Activated naive CD4-positive, alpha-beta T cell treated with anti-CD3 and anti-CD28 coated beads, Interleukin-2, amount 50 U/mL, for 72 hours (primary cell): ENCODE data around the gene RNF220. TPM values are rescaled to one million over a fixed set of nuclear protein-coding genes. Genes with fewer than 3 reads are reported as not detected.

ENCODE experiments used
- ATAC-seq, 2 donors: fragments of 150-1000 bp; cut with Tn5 transposase; 2 replicates each; pipeline ENCODE4 v1.10.0; 2021; ENCODE audit warnings: mild to moderate bottlenecking in 2 of 2, moderate library complexity in 2 of 2
- DNase-seq, 2 donors: peaks; one replicate each; pipeline ENCODE4 v3.0.0; 2021 to 2022; ENCODE audit warnings: low spot score in 2 of 2
- H3K27ac Mint-ChIP-seq, 2 donors: one replicate each; pipeline ENCODE4 v1.8.0; 2022; ENCODE audit warnings: mild to moderate bottlenecking in 2 of 2, mixed read lengths in 2 of 2
- H3K36me3 Mint-ChIP-seq, 2 donors: one replicate each; pipeline ENCODE4 v1.8.0; 2022; ENCODE audit warnings: mixed read lengths in 2 of 2
- H3K9me3 Mint-ChIP-seq, 2 donors: one replicate each; pipeline ENCODE4 v1.8.0; 2022; ENCODE audit warnings: mixed read lengths in 2 of 2
- total RNA-seq, 2 donors: library from RNA; stranded (reverse); gene quantifications; one replicate each; pipeline ENCODE4 v1.2.3, GENCODE V29; 2022

RNF220 gene
- total RNA-seq, 2 donors from 2014 or later = 76.1 to 77.1 TPM

GRCh38 chr1:44672254-44672955, 267.4 kb downstream of the RNF220 start:
- H3K9me3 Mint-ChIP-seq = no peaks in the 10 kb centered on the region
- H3K27ac Mint-ChIP-seq = no peak overlapping the region
- DNase-seq (no peak), ATAC-seq (no peak)
- H3K36me3 Mint-ChIP-seq = no peaks in the 10 kb centered on the region

- DNase-seq (no peak), ATAC-seq (no peak)
- H3K9me3 Mint-ChIP-seq = no peaks in the 10 kb centered on the region
- no peaks in the 10 kb centered on the region for H3K36me3 Mint-ChIP-seq
- H3K27ac Mint-ChIP-seq = peak overlapping the region; percentile 51 to 91
Observed at GRCh38 chr1:44672961-44673674, 268.1 kb downstream of the RNF220 start.

- H3K36me3 Mint-ChIP-seq = no peaks in the 10 kb centered on the region
- DNase-seq (no peak), ATAC-seq (no peak)
- H3K27ac Mint-ChIP-seq = peak overlapping the region; percentile 51 to 91
- no peaks in the 10 kb centered on the region for H3K9me3 Mint-ChIP-seq
Observed at GRCh38 chr1:44673675-44674112, 268.6 kb downstream of the RNF220 start.

- ATAC-seq (peak; percentile 94 to 97), DNase-seq (peak; percentile 97 to 98)
- H3K27ac Mint-ChIP-seq = peak within 1 kb of the TSS; percentile 87 to 91
- no peaks in the 10 kb centered on the region for H3K9me3 Mint-ChIP-seq
- no peaks in the 10 kb centered on the region for H3K36me3 Mint-ChIP-seq
Observed at GRCh38 chr1:44674113-44675000, 269.3 kb downstream of the RNF220 start, which contains the start of the genes ARMH1 and TMEM53. Gene ARMH1 (plus strand): TSS chr1:44674714. CDS start chr1:44689698, 14,984 bp downstream. Gene TMEM53 (minus strand): TSS chr1:44674481. CDS start chr1:44674391, 90 bp downstream.

GRCh38 chr1:44675186-44675585, 270.1 kb downstream of the RNF220 start:
- no peaks in the 10 kb centered on the region for H3K9me3 Mint-ChIP-seq
- no peaks in the 10 kb centered on the region for H3K36me3 Mint-ChIP-seq
- peak overlapping the region in 1 of 2 donors; percentile 91 for H3K27ac Mint-ChIP-seq
- DNase-seq = no peak
- no peak for ATAC-seq

GRCh38 chr1:44676484-44677200, 271.6 kb downstream of the RNF220 start:
- Mint-ChIP-seq H3K27ac (no peak overlapping the region), H3K9me3 (no peaks in the 10 kb centered on the region), H3K36me3 (no peaks in the 10 kb centered on the region)
- ATAC-seq = no peak
- DNase-seq = no peak

GRCh38 chr1:44677201-44677766, 272.2 kb downstream of the RNF220 start:
- Mint-ChIP-seq H3K9me3 (no peaks in the 10 kb centered on the region), H3K36me3 (no peaks in the 10 kb centered on the region), H3K27ac (no peak overlapping the region)
- ATAC-seq (no peak), DNase-seq (no peak)

- no peaks in the 10 kb centered on the region for H3K36me3 Mint-ChIP-seq
- ATAC-seq (no peak), DNase-seq (no peak)
- no peak overlapping the region for H3K27ac Mint-ChIP-seq
- no peaks in the 10 kb centered on the region for H3K9me3 Mint-ChIP-seq
Observed at GRCh38 chr1:44678120-44678519, 273.1 kb downstream of the RNF220 start.

- Mint-ChIP-seq H3K36me3 (no peaks in the 10 kb centered on the region), H3K27ac (no peak overlapping the region), H3K9me3 (no peaks in the 10 kb centered on the region)
- ATAC-seq (no peak), DNase-seq (no peak)
Observed at GRCh38 chr1:44678626-44679025, 273.6 kb downstream of the RNF220 start.

GRCh38 chr1:44679468-44679867, 274.4 kb downstream of the RNF220 start:
- no peaks in the 10 kb centered on the region for H3K36me3 Mint-ChIP-seq
- H3K27ac Mint-ChIP-seq = no peak overlapping the region
- ATAC-seq (no peak), DNase-seq (no peak)
- no peaks in the 10 kb centered on the region for H3K9me3 Mint-ChIP-seq

GRCh38 chr1:44681905-44682882, 277.1 kb downstream of the RNF220 start:
- Mint-ChIP-seq H3K27ac (no peak overlapping the region), H3K9me3 (no peaks in the 10 kb centered on the region), H3K36me3 (no peaks in the 10 kb centered on the region)
- no peak for ATAC-seq
- no peak for DNase-seq

- Mint-ChIP-seq H3K9me3 (no peaks in the 10 kb centered on the region), H3K27ac (no peak overlapping the region), H3K36me3 (no peaks in the 10 kb centered on the region)
- DNase-seq = no peak
- ATAC-seq = no peak
Observed at GRCh38 chr1:44682883-44683265, 277.8 kb downstream of the RNF220 start.

GRCh38 chr1:44684525-44684924, 279.5 kb downstream of the RNF220 start:
- no peak overlapping the region for H3K27ac Mint-ChIP-seq
- ATAC-seq (peak in 1 of 2 donors; percentile 40), DNase-seq (no peak)
- no peaks in the 10 kb centered on the region for H3K36me3 Mint-ChIP-seq
- H3K9me3 Mint-ChIP-seq = no peaks in the 10 kb centered on the region

- Mint-ChIP-seq H3K9me3 (no peaks in the 10 kb centered on the region), H3K27ac (no peak overlapping the region), H3K36me3 (no peaks in the 10 kb centered on the region)
- ATAC-seq = no peak
- DNase-seq = no peak
Observed at GRCh38 chr1:44685218-44685617, 280.2 kb downstream of the RNF220 start.

- Mint-ChIP-seq H3K9me3 (no peaks in the 10 kb centered on the region), H3K27ac (no peak overlapping the region), H3K36me3 (no peaks in the 10 kb centered on the region)
- ATAC-seq = no peak
- DNase-seq = no peak
Observed at GRCh38 chr1:44685881-44686280, 280.8 kb downstream of the RNF220 start.
